Caco-2 (cell line): Measurements from ENCODE around the gene MNX1. TPM values are rescaled to one million over a fixed set of nuclear protein-coding genes. Genes with fewer than 3 reads are reported as not detected.

Experiments
- BruUV-seq: library from RNA; stranded (reverse); fragments of 400-500 nt; replicated peaks from 2 replicates; lab custom pipeline; 2021; lab: Mats Ljungman, UMichigan
- CTCF ChIA-PET: fragments of 300-600 bp; sonication (Branson Sonifier 250); formaldehyde crosslinking; loops from one replicate; lab custom pipeline; 2022; ENCODE audit warnings: antibody characterized with exemption; lab: Charles Lee
- POLR2A ChIA-PET: fragments of 300-600 bp; sonication (Branson Sonifier 250); formaldehyde crosslinking; loops from one replicate; lab custom pipeline; 2022; ENCODE audit warnings: antibody characterized with exemption; lab: Charles Lee
- DNase-seq, 2 experiments: peaks; one replicate each; pipeline versions ENCODE4 v3.0.0 to v3.0.0-alpha.2; 2020 to 2022
- H3K27me3 ChIP-seq: replicated peaks from 2 replicates; pipeline ENCODE4 v1.6.0; 2011; ENCODE audit warnings: low read length; ENCODE audit not compliant: control insufficient read depth, insufficient read depth
- H3K36me3 ChIP-seq: 2 replicates; pipeline ENCODE4 v1.5.1; 2011; ENCODE audit warnings: low read length; ENCODE audit not compliant: control insufficient read depth, insufficient read depth
- H3K4me1 ChIP-seq: fragments of 250-450 bp; sonication (Bioruptor Pico); 2 replicates; pipeline ENCODE4 v1.5.1; 2020; ENCODE audit warnings: mild to moderate bottlenecking
- H3K4me3 ChIP-seq: 2 replicates; pipeline ENCODE4 v1.5.1; 2011; ENCODE audit warnings: low read depth, mild to moderate bottlenecking, control low read depth, low read length
- H3K9me3 ChIP-seq: fragments of 250-450 bp; sonication (Bioruptor Pico); 2 replicates; pipeline ENCODE4 v1.5.1; 2020; ENCODE audit warnings: mild to moderate bottlenecking, moderate library complexity
- H3K27ac Mint-ChIP-seq: one replicate; pipeline ENCODE4 v1.8.0; 2022; ENCODE audit warnings: mixed read lengths; ENCODE audit not compliant: unreplicated experiment
- H3K27me3 Mint-ChIP-seq: one replicate; pipeline ENCODE4 v1.8.0; 2022; ENCODE audit warnings: mixed read lengths; ENCODE audit not compliant: insufficient read depth, unreplicated experiment
- H3K36me3 Mint-ChIP-seq: one replicate; pipeline ENCODE4 v1.8.0; 2022; ENCODE audit warnings: mild to moderate bottlenecking, mixed read lengths; ENCODE audit not compliant: insufficient read depth, unreplicated experiment
- H3K4me1 Mint-ChIP-seq: one replicate; pipeline ENCODE4 v1.8.0; 2022; ENCODE audit warnings: low read depth, mixed read lengths; ENCODE audit not compliant: unreplicated experiment
- H3K4me3 Mint-ChIP-seq: one replicate; pipeline ENCODE4 v1.8.0; 2022; ENCODE audit warnings: mild to moderate bottlenecking, moderate library complexity, mixed read lengths; ENCODE audit not compliant: unreplicated experiment
- H3K9me3 Mint-ChIP-seq: one replicate; pipeline ENCODE4 v1.8.0; 2022; ENCODE audit warnings: mixed read lengths; ENCODE audit not compliant: unreplicated experiment
- CTCF ChIP-seq, 2 experiments: fragments of 200-600 bp in 1 of 2; IDR thresholded peaks; 1 replicate in 1 of 2; 2 replicates in 1 of 2; pipeline versions ENCODE4 v1.5.1 to v1.8.0; 2011 to 2022; ENCODE audit warnings: antibody characterized with exemption in 1 of 2, control low read depth in 1 of 2, inconsistent platforms in 1 of 2, low read depth in 1 of 2, low read length in 1 of 2, mild to moderate bottlenecking in 1 of 2, moderate library complexity in 1 of 2; ENCODE audit not compliant: insufficient read depth in 1 of 2, severe bottlenecking in 1 of 2, unreplicated experiment in 1 of 2
- intact Hi-C: fragments of 100-400 bp; cut with micrococcal nuclease; formaldehyde crosslinking; loops from one replicate; pipeline ENCODE4 v1.10.0; 2022; ENCODE audit not compliant: unreplicated experiment
- total RNA-seq: library from RNA; stranded (reverse); gene quantifications from 2 replicates; pipeline ENCODE4 v1.2.3, GENCODE V29; 2022

Gene MNX1
- total RNA-seq, 1 experiment from 2014 or later, result 36.5 TPM

DNA sequence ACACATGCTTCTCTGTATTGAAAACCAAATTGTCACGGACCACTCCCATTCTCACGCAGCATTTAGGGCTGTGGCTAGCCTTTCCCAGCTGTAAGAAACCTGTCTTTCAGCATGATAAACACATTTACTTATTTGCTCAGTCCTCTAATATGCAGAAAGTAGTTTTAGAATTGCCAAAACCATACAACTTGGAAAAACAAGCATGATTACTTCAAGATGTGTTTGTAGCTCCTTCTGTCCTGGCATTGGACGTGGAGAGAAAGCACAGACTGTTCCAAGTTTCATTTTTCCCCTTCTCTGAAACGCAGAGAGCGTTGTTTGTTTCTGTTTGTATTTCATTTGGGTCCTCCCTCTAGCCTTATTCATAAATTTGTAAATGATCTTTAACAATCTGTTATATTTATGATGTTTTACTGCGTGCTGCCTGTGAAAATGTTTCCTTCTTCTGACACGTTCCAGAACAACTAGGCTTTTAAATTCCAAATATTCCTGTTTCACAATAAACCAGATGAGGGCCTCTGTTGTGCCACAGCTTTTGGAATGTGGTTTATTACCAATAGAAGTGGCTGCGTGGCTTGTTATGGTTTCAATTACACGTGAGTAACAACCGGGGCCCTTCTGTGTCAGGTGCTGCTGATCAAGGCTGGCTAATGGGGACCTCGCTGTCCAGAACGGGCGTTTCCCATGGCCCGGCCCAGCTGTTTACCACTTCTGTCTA is 26.1 kb downstream of the MNX1 start:
- ChIA-PET CTCF (no interaction called here), POLR2A (no interaction called here)
- intact Hi-C loops, result no loop called here
- Histone ChIP-seq H3K27me3 (no peaks in the 10 kb centered on the region), H3K9me3 (0 out of 2 replicates have a peak, but pooled peaks cover 5% of the 10 kb centered on the region), H3K4me1 (no peaks in the 10 kb centered on the region), H3K36me3 (peaks cover 4% of the 10 kb centered on the region; the same call in 1 of the 2 replicates), H3K4me3 (no peak overlapping the region)
- Mint-ChIP-seq H3K4me1 (no peaks in the 10 kb centered on the region), H3K4me3 (no peak overlapping the region), H3K9me3 (peaks cover 9% of the 10 kb centered on the region), H3K27me3 (no peaks in the 10 kb centered on the region), H3K36me3 (peaks cover 8% of the 10 kb centered on the region), H3K27ac (no peak overlapping the region)
- no peak for DNase-seq
- BruUV-seq, result no TSS peak
- TF ChIP-seq CTCF (IDR thresholded peaks at IDR 0.05; ENCODE audit: insufficient read depth in 1 of 2, low read depth in 1 of 2, low read length in 1 of 2, severe bottlenecking in 1 of 2, unreplicated experiment in 1 of 2), result no peak

DNA sequence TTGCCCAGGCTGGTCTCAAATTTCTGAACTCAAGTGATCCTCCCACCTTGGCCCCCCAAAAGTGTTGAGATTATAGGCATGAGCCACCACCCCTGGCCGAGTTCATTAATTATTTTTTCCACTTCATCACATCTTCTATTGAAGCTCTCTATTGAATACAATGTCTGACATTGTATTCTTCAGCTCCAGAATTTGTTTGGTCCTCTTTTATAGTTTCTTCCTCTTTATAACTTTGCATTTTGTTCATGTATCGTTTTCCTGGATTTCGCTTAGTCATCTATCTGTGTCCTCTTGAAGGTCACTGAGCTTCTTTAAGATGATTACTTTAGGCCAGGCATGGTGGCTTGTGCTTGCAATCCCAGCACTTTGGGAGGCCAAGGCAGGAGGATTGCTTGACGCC is 30.8 kb downstream of the MNX1 start:
- intact Hi-C loops, result no loop called here
- Mint-ChIP-seq H3K27me3 (no peaks in the 10 kb centered on the region), H3K36me3 (peaks cover 4% of the 10 kb centered on the region), H3K4me1 (no peaks in the 10 kb centered on the region), H3K27ac (no peak overlapping the region), H3K9me3 (peaks cover 20% of the 10 kb centered on the region), H3K4me3 (no peak overlapping the region)
- no peaks in the 10 kb centered on the region for H3K27me3 ChIP-seq
- DNase-seq, result no peak
- BruUV-seq, result no TSS peak
- CTCF ChIA-PET, result no interaction called here
- H3K4me1 ChIP-seq, result no peaks in the 10 kb centered on the region
- H3K36me3 ChIP-seq, result peaks cover 4% of the 10 kb centered on the region; the same call in 1 of the 2 replicates
- no peak for TF ChIP-seq CTCF (IDR thresholded peaks at IDR 0.05; ENCODE audit: insufficient read depth in 1 of 2, low read depth in 1 of 2, low read length in 1 of 2, severe bottlenecking in 1 of 2, unreplicated experiment in 1 of 2)
- POLR2A ChIA-PET, result no interaction called here
- no peak overlapping the region for H3K4me3 ChIP-seq
- 0 out of 2 replicates have a peak, but pooled peaks cover 7% of the 10 kb centered on the region for H3K9me3 ChIP-seq

DNA sequence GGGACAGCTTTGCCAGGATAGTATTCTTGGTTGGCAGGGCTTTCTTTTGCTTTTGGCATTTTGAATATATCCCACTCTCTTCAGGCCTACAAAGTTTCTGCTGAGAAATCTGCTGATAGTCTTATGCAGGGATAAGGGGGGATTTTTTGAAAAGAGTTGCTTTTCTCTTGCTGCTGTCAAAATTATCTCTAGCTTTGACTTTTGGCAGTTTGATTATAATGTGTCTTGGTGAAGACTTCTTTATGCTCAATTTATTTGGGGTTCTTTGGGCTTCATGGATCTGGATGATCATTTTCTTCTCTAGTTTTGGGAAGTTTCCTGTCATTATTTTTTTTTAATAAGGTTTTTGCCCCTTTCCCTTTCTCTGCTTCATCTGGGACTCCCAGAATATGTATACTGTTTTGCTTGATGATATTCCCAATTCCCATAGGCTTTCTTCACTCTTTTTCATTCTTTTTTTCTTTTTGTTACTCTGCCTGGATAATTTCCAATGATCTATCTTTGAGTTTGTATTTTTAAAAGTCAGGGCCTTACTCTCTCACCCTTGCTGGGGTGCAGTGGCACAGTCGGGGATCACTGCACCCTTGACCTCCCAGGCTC is 31.4 kb downstream of the MNX1 start:
- H3K9me3 ChIP-seq, result 0 out of 2 replicates have a peak, but pooled peaks cover 7% of the 10 kb centered on the region
- ChIA-PET CTCF (no interaction called here), POLR2A (no interaction called here)
- no peaks in the 10 kb centered on the region for H3K4me1 ChIP-seq
- H3K9me3 Mint-ChIP-seq, result peaks cover 20% of the 10 kb centered on the region
- no peak for DNase-seq
- intact Hi-C loops, result no loop called here
- peaks cover 7% of the 10 kb centered on the region for H3K36me3 Mint-ChIP-seq
- no peak overlapping the region for H3K4me3 ChIP-seq
- no peak for TF ChIP-seq CTCF (IDR thresholded peaks at IDR 0.05; ENCODE audit: insufficient read depth in 1 of 2, low read depth in 1 of 2, low read length in 1 of 2, severe bottlenecking in 1 of 2, unreplicated experiment in 1 of 2)
- no peaks in the 10 kb centered on the region for H3K4me1 Mint-ChIP-seq
- no peak overlapping the region for H3K27ac Mint-ChIP-seq
- no peaks in the 10 kb centered on the region for H3K27me3 Mint-ChIP-seq
- no peaks in the 10 kb centered on the region for H3K27me3 ChIP-seq
- no TSS peak for BruUV-seq
- peaks cover 4% of the 10 kb centered on the region; the same call in 1 of the 2 replicates for H3K36me3 ChIP-seq
- no peak overlapping the region for H3K4me3 Mint-ChIP-seq
